SIG-M5 (cell line): ENCODE measurements around the gene KDM1B.

Source experiments
- DNase-seq: peaks from one replicate; lab custom pipeline; 2025; lab: John Stamatoyannopoulos, UW

KDM1B gene

DNA sequence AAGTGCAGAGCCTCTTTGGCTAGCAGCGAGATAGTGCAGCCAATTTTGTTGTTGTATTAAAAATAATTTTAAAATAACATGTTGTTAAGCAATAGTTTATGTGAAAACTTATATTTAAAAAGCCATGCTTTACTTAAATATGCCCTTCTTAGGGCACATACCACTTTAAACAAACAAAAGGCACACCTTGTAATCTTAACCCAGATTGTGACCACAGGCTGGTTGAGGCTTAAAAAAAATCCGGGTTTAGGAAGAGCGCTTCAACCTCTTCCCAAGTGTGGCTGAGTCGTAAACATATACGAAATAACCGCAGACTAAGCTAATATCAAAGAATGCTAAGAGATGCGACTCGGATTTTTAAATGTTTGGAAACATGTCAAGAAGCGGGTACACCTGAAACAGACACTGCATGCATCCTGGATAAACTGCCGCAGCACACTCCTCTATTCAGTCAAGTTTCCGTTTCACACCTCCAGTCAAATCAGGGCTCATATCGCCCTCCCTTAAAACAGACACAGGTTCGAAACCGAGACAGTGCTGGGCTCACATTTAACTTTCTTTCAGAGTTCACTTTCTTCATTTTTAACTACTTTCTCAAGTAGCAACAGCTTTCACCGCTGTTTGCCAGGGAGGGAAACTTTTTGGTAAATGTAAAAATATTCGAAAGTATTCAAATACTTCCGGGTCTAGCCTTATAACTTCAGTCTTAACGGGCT lies 107.6 kb downstream of the KDM1B start:
- DNase-seq = no peak

DNA sequence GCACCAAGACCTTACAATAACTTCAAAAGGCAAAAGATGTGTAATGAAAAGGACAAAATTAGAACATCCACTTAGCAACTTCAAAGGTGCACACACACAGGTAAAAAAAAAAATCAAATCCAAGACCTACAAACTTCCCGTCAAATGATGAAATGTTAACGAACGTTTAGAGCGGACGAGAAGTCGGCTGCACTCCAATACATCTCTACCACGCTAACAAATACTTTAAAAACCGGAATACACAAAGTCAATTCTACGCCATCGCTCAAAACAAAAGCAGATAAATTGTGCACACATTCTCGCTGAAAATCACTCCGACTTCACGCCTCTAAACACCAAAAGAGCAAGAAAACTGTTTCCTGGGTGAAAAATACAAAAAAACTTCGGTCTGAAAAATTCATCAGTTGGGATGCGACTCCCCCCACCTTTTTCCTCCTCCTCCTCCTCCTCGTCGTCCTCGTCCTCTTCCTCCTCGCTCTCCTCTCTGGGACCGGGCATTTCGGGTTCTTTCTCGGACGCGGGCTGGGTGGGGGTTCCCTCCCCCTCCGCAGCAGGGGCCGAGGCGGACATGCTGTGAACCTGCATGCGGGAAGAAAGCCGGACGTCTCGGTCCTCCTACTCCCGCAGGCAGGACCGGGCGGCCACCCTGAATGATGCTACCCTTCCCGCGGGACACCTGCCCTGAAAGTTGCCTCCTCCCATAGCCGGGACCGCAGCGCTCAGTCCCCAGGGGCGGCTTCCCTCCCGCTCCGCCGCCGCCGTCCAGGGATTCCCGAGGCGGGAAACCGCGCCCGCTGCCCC lies 108.4 kb downstream of the KDM1B start:
- no peak for DNase-seq

DNA sequence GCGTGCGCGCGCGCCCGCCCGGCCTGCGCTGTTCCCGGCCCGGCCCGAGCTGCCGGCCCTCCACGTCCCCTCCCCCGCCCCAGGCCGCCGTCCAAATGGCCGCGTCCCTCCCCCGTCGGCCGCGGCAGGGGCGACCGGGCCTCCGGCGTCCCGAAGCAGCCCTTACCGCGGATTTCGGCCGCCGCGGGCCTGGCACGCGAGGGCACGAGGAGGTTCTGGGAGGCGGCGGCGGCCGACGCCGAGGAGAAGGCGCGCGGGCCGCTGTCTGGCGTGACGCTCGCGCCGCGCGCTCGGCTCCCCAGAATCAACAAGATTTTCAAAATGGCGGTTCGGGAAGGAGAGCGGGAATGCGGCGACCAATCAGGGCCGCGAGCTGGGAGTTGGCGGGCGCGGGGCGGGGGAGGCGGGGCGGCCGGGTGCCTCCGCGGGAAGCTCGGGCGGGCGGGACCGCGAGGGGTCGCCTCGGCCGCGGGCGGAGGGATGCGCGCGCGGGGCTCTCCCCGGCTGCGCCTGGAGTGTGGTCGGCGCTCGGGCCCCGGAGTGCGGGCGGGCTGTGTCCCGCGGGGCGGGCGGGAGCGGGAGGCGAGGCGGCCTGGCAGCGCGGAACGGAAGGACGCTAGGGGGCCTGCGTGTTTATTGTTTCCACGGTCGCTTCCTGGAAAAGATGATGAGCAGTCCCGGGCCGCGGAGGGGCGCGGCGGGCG lies 109.1 kb downstream of the KDM1B start, which contains the start of gene DEK:
Gene DEK (minus strand): TSS at position 312 of the 704 bp plus-strand sequence. CDS start 543 bp downstream, outside the sequence.
- no peak for DNase-seq

DNA sequence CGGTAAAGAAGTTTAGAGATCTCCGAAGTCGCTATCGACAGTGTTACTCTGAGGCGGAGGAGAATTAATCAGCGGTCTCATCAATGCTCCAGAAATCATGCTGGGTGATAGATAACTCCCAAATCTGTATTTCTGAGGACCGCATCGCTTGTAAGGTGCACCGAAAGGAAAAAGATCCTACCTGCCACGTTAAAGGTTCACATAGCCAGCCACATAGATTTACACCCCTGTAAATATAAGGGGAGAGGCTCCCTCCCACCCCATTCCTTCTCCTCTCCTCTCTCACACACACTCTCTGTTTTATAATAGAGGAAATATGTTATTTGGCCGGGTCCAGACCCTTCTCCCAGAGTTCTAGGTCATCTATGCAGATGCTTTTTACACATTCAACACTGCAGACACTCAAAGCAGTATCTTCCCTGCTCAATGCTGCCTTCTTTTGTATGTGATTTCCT lies 109.7 kb downstream of the KDM1B start:
- DNase-seq = no peak

DNA sequence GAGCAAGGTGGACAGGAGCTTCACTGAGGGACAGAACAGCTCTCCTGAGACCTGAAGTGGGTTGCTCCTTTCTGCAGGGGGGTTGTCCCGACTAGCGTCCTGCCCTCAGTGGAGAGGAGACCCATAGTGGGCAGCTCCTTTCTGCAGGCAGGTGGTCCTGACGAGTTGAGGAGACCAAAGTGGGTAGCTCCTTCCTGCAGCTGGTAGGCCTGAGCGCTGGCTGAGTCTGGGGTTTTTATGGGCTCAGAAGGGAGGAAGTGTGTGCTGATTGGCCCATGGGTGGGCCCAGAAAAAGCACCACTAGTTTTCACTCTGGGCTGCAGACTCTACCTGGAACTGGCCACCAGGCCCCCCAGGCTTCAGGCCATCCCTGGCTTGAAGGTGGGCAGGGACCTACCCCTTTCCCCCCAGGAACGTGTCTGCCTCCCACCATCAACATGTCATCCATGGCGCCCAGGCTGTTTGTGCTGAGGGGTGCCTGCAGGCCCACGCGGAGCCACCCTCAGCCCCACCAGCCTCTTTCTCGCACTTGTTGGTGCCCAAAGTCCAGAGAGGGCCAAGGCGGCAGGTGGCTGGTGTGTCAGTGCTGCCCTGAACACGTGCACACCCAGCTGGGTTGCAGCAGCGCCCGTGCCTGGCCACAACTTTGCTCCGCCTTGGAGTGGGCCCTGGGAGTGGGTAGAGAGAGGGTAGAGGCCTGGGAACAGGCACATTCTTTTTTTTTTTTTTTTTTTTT lies 110.7 kb downstream of the KDM1B start:
- no peak for DNase-seq

DNA sequence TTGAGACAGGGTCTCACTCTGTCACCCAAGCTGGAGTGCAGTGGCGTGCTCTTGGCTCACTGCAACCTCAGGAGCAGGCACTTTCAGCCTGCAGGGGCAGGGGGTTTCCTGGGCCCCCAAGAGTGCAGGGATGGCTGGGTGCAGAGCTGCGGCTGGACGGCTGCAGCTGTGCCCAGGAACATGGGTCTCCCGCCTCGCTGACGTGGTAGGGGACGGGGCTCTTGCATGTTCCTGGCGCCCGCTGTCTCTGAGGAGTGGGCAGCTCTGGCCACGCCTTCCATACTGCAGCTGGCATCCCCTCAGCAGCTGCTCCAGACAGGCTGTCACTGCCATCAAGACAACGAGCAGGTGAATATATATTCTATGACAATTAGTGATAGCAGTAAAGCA lies 111.3 kb downstream of the KDM1B start:
- no peak for DNase-seq

DNA sequence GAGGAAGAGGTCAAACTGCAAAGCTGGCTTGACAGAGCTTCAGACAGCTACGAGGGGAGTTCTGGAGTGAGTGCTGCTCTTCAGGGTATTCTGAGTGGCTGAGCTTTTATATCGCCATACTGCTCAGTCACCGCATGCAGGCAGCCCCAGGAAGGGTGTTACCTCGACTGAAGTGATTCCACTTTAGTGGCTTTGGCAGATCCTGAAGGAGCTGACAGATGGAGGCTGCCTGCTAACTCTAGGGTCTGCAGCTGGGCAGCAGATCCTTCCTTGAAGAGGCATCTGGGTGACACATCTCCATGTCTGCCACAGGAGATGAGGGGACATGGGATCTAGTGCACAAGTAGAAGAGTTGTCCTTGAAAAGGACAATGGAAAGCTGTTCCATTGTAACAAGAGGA lies 112.8 kb downstream of the KDM1B start:
- DNase-seq = no peak

DNA sequence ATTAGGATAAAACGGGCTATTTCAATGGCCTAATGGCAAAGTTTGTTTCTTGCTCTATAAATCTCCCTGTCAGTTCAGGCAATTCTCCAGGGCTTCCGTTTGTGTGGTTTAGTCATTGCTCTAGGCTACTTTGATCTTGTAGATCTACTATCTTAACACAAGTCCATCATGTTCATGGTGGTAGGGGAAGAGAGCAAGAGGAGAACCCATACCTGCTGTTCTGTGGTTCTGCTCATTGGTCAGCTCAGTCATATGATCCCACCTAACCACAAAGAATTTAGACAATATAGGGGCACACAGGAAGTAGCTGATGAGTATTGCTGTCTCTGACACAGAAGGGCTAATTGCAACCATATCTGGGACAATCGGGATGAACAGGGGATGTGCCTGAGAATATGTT lies 114.0 kb downstream of the KDM1B start:
- DNase-seq = no peak

DNA sequence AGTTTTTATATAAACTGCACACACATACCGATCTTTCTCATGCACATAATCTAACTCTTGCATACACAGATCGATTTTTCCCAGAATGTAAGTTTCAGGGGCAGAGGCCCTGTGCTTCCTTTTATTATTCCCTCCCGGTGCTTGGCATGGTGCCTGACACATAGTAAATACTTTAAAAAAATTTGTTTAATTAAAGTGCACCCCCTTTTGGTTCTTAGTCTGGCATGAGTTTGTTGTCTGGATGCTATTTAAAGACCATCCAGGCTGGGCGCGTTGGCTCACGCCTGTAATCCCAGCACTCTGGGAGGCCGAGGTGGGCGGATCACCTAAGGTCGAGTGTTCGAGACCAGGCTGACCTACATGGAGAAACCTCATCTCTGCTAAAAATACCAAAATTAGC lies 114.5 kb downstream of the KDM1B start:
- no peak for DNase-seq

DNA sequence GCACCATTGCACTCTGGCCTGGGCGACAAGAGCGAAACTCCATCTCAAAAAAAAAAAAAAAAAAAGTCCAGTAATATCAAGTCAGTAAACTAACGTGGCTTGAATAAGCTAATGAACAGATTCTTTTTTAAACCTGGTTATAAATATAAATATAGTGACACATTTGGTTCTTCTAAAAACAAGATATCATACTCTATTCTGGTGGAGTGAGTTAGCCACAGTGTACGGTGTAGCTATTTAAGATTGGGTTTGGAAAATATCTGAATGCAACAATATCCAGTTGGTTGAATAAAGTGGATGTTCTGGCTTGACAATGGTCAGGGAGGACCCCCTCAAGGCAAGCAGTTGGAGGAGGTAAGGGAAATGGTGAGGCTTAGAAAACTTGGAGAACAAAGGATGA lies 115.0 kb downstream of the KDM1B start:
- DNase-seq = no peak
